HG03135 (cell line): Measurements from ENCODE around the gene ZEB2.

ENCODE experiments used
- ATAC-seq: cut with Tn5 transposase; IDR thresholded peaks from one replicate; pipeline ENCODE4 v1.9.1; 2021; ENCODE audit warnings: mild to moderate bottlenecking, moderate library complexity; ENCODE audit not compliant: unreplicated experiment

The ZEB2 gene

DNA sequence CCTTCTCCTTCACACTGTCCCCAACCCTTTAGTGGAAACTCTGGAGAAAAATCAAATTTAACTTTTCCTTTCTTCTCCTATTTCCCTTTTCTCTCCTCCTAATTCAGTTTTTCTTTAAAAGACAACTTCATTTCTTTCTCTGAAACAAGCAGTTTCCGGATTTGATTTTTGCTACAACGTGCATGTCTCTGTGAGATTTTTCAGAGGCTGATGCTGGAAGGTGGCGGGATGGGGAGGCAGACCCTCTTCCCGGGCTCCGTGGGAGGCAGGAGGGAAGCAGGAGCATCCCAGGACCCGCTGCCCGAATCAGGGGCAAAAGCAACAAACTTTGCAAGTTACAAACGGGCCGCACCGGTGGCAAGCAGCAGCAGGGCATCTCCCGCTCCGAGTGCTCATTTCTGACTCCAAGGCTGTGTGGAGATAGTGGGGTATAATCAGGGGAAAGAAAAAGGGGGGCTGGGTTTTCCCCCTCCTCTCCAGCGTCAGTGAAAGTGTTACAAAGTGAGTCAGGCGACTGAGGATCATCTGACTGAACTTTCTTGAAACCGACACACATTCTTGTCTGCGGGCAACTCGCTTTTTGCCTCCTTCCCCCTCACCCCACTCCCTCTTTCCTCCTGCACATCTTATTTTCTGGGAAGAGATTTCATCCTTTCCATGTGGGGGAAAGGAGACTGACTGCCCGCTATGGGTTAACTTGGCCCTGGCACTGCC, 6.4 kb downstream of the ZEB2 start:
- ATAC-seq, result no peak

DNA sequence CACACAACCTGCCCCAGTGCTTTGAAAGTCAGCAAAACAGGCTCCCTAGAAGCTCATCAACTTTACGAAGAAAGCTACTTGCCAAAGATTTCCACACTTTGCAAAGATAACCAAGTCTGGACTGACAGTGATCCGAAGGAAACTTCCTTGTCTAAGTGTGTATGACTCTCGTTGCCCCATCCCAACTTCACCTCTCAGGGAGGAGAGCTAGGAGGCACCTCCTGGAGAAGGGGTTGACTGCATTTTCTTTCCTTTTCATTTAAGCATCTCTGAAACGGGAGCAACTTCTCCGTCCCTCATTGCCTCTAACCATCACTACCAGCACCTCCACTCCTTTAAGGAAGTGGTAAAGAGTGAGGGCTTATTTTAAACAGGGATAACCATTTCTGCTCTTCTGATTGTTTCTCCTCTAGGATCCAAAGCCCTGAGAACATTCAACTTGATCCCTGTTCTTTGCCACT, 7.0 kb downstream of the ZEB2 start:
- ATAC-seq, result no peak

DNA sequence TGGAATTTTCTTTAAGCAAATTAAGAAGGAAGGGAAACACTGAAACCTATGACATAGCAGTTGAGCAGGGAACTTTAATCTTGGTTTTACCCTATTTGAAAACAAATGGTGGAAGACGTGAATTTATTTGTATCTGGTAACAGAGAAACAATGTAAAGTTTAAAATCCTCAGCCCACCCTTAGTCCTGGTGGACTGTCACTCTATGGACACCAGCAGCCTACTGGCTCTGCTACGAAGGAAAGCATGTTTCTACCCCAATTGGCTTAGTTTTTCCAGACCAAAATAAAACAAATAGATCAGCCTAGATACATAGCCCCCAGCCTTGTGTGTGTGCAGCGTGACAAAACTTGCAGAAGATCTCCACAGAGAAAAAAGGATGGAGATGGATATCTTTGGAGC, 7.4 kb downstream of the ZEB2 start:
- ATAC-seq, result no peak

DNA sequence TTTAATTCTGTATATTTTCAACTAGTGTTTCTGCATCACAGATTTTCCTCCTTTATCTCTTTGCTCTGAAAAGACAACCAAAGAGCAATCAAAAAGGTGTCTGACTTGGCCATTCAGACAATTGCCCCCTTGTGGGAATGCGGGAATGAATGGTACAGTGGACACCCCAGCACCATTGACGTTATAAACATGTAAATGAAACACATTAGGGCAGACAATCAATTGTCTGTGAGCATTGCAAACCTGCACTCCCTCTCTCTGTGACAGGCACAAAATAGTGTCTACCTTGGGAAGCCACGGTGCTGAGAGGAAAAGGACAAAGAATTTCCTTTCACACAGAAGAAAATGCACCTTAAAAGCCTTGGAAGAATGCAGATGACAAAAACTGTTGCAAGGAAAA, 8.0 kb downstream of the ZEB2 start:
- ATAC-seq, result no peak

DNA sequence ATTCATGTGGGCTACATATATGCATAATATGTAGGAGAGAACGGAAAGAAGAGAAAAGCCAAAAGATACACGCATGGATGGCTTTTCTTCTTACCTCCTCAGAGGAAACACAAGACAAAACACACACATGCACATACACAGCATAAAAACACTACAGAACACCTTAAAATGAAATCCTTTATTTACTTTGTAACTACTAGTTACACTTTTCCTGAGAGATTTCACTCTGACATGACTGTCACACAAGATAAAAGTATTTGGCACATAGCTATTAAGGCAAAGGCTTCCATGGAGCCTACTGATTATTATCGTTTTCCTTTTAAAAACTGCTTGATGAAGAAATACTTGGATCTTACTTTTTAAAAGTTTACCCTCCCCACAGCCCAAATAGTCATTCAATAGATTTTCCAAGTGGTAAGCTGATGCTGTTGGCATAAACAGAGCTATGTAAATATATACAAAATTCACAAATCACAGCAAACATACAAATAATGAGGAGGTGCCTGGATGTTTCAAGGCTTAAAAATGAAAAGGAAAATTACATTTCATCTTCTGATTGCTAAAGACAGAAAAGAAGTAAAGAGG, 8.6 kb downstream of the ZEB2 start:
- no peak for ATAC-seq

DNA sequence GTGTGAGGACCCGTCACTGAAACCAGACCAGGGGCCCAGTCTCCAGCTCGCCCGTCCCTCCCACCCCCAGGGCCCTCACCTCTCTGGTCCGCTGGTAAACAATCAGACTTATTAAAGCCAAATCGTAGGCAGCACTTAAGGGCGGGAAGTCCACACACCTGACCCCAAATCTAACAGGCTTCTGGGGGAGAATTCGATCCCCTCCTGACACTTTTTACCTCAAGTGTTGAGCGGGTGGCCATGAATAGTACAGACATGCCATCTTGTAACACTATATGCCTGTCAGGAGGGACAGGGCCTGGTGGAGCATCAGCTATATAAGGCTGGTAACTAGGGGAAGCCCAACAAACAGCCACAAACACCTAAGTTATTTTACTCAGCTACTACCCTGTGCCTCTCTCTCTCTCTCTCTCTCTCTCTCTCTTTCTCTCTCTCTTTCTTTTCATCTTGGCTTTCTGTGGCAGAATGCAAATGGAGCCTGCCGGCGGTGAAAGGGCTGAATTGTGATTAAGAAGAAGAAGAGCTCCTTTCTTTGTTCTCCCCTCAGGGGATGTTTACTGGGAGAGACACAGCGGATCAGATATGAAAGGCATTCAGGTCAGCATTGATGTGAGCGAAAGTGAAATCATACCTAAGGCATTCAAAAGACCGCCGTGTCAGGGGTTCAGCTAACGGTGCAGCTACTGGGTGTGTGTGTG, 9.5 kb downstream of the ZEB2 start:
- ATAC-seq, result peak; percentile 62

DNA sequence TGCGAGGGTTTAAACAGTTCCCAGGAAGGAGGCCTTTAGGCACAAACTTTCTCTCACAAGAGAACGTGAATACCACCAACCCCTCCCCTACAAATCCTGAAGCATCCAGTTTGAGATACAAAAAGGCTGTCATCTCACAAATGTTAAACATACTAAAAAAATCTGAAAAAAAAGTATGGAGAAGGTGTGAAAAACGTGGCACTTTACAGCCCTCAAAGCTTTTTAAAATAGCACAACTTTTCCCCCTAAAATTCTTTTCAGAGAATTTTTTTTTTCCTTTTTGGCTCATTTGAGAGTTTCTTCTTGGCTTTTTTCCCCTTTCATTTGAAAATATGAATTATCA, 10.1 kb downstream of the ZEB2 start:
- ATAC-seq, result no peak

DNA sequence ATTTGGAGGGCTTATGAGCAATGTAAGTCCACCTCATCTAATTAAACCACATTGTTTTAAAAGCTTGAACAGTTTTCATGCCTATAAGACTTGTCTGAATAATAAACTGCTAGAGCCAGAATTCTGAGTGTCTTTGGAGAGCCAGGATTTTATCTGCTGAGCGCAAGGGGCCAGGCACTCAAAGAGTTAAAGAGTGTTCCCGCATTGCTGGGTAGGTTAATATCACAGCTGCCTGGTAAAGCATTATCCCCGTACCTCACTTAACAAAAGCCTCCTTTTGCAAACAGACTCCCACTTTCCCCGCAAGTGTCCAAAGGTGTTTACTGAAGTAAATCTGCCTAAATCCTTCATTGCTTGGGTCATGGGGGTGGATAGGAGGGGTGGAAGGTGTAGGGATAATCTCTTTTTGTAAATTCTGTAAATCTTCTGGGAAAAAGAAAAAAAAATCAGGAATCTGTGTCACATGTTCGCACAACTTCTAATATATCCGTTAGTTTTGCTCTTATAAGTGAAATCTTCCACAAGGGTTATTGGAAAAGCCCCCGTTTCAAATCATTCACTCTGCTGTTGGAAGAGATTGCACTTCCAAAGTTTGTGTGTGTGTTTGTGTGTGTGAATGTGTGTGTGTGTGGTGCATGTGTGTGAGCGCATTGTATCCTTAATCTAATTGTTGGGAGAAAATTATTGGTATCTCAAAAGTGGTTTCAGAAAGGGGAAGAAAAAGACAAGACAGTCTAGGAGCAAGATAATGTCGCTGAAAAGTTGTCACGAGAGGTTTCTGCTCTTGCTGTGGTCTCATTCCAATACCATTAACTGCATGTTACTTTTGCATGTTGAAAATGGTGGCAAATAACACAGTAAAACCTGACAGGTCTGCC, 10.7 kb downstream of the ZEB2 start:
- no peak for ATAC-seq

DNA sequence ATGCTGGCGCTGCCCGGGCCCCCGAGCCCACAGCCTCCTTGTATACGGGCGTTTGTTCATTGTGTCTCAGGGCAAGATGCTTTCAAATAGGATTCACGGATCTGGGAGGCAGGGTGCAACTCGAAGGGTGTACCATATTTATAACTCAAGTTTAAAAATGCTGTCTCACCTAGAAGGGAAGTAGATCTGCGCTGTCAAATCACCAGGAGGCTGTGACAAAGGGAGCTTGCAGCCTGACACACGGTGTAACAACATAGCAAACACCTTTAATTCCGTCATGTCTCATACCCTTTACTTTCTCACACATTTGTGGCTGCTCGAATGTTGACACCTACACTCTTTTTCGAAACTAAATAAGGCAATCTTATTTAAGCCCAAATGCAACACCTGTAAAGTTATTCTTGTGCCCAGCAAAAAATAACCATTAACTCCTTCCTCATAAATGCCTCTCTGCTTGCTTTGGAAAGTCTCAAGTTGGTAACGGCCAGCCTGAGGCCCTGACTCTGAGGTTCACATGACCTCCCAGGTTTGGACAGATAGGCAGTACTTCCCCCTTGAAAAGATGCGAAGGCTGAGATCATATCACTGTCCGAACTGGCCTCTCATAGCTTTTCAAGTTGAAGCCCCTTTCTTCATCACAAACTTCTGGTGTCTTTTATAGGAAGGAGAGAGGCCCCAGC, 11.6 kb downstream of the ZEB2 start:
- no peak for ATAC-seq

DNA sequence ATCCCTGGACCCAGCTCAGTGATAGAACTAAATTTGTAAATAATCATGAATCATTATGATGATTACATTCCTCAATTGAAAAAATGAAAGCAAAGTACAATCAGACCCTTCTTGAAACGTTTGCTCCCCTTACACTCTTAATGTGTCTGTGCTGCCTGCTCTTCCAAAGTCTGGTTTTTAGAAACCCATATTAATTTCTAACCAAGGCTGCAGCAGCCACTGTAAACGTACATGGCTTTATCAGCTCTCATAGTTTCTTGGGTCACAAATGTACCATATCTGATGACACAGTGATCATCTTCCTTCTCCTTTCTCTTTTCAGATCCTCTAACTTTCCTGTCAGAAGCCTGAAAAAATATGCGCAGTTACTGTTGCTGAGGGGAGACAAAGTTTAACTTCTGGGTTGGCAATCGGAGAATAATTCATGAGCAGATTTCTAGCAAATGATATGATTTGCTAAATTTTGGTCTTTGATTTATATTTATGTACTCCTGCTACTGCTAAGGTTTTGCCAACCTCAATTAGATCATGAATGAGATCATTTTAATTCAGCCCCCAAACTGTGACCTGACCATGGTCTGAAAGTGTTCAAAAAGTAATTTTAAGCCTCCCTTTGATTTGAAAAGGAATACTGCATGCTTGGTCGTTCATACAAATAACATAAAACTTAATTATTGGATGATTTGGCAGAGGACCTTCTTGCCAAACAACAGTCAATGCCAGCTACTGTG, 12.3 kb downstream of the ZEB2 start:
- ATAC-seq, result no peak

DNA sequence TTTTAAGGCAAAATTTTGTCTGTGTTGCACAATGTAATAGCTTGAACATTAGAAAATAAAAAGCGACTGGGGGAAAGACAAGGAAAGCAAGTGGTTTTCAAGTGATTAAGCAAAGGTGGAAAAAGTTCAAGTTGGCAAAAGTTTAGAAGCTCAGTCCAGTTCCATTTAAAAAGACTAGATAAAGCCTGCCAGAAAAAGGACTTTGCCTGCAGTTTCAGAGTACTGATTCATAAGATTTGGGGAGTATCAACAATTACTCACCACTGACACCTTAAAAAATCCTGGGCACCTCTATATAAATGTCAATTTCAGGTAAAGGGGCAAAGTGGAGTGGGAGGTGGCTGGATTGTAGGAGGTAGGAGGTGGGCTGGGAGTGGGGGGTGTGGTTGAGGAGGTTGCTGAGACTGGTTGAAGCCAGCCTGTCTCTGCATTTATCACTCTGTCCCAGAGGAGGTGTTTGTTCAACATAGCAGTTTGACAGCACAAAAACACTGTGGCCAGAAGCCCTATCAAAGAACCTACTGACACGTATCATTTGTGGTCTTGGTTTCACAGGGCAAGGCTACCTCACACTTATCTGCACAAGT, 14.6 kb downstream of the ZEB2 start:
- no peak for ATAC-seq

DNA sequence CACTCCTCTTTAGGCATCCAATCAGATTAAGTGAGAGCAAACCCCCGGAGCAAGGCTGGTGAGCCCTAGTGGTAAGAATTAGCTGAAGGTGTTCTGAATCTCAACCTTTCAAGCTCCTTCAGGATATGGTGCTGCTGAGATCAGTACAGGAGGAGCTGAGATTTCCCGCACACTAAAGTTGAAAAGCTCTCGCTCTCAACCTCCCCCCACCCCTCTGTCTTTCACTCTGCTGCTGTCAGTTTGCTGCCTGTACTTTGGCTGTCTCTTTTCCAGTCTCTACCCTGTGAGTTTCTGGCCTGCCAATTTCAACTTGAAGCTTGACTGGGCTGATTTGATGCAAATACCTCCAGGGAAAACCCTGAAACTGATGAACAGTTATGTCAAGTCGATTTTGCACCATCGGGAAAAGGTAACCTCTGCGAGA, 15.7 kb downstream of the ZEB2 start:
- ATAC-seq, result no peak

DNA sequence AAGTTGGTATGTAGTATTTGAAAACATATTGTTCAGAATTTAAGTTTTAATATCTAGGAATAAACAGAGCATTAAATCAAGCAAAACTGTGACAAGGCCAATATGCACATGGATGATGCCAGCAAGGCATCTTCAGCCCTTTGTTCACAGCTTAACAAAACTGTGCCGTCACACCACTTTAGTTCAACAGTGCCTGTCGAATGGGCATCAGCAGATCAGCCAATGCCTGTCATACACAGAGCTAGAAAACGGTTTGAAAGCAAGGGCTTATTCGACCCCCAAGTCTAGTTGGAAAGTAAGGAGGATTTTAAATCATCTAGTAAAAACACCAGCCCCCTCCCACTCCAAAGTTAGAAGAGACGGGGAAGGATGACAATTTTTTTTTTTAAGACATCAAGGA, 16.7 kb downstream of the ZEB2 start:
- ATAC-seq, result no peak

DNA sequence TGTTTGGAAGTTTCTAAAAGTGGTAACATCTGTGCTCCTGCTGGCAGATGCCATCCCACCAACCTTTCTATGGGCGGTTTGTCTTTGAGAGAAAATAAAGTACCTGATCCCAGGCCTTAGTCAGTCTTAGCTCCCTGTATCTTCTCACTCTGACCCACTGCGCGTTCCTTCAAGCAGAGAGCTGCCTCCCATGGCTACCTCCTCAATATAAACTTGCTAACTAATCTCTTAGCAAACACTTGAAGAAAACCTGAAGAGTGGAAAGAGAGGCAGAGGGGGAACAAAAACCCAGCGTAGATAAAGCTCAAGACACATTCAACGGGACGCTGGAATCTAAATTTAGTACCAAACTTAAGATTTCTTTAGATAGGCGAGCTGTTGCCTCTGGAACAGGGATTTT, 17.6 kb downstream of the ZEB2 start:
- ATAC-seq, result no peak

DNA sequence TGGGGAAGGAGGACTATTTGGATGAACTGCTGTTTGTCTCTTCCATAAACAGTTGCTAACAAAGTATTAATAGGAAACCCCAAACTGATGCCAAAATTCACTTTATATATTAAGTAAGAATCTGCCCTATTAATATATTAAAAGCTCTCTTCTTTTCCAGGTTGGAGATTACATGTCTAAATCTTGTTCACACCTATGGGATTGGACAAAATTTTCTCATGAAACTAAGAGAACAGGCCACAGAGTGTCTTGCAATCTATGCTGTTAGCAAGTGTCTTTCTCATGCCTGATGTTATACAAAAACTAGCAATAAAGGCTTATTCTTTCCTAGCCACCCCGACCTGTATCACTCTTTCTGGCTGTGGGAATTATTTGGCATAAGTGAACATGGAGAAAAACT, 18.3 kb downstream of the ZEB2 start:
- ATAC-seq, result no peak

DNA sequence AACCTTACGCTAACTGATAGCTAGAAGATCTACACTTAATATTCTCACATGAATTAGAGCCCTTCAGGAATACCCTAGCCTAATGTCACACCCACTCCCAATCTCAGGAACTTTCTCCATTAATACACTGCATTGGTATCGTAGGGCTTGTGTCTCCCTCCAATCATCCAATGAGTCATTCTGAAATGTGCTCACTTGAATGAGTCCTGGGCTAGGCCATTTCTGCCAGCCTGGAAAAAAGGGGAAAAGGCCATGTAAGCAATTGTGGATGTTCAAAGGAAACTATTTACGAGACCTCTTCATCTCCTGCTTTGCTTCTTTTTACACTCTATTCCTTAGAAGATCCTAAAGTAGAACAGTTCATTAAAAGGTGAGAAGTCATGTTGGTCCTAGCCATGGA, 18.8 kb downstream of the ZEB2 start:
- ATAC-seq, result no peak

DNA sequence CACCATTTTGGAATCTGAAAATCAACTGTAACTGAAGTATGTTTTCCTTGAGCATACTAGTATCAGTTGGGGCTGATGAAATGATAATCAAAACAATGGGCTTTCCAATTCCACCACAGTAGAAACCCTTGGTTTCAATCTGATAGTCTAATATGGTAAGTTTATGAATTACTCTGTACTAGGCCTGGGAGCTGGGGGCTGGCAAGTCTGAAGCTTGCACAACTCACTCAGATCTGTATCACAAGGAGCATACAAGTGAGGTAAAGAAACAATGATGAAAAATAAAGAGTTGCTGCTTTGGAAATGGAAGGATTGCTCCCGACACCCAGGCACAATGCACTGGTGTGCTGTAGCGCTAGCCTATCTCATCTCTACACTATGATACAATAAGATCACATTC, 19.4 kb downstream of the ZEB2 start:
- ATAC-seq, result no peak

DNA sequence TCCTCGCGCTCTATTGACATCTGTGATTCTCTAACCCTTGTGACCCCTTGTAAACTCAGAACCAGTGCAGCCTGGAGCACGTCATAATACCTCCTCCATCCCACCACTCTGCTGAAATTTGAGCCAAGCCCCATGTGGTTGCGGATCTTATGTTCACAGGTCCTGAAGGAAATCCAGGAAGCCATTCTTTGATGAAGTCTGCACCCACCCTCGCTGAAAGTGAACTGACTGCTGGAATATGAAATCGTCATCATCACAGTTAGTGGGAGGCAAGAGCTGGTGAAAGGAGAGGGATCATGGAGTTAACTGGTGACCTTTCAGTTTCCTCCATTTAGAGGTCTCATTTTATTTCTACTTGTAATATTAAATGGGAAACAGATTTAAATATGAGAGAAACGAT, 21.6 kb downstream of the ZEB2 start:
- no peak for ATAC-seq

DNA sequence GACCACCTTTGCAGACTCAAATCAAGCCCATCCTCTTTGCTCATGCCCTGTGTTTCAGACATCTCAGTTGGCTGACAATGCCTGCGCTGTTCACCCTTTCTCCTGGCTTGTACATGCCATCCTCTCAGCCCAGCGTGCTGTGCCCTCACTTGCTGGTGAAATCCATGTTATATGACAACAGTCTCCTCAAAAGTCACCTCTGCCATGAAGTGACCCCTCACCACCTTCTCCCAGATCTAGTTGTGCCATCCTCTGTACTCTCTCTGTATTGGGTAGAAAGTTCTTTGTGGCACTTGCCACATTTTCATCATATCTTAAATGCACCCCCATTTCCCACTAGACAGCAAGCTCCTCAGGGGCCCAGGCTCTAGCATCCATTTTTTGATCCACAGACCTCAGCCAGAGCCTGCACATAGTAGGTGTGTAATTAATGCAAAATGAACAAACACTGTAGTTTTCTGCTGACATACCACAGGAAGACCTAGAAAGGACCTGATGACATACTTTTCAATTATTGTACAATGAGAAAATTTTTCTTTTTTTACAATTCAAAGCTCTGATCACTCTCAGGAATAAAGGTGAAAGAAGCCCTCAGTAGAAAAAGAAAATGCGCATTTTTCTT, 22.8 kb downstream of the ZEB2 start:
- ATAC-seq, result no peak
